Stimulated activated CD8-positive, alpha-beta memory T cell treated with anti-CD3 and anti-CD28 coated beads, Interleukin-12 subunit alpha, Interleukin-12 subunit beta, amount 100 ng/mL, for 24 hours (primary cell): ENCODE data around the gene CIZ1.

ENCODE experiments used
- DNase-seq: peaks from one replicate; pipeline ENCODE4 v3.0.0-alpha.2; 2020; ENCODE audit errors: extremely low read depth

CIZ1 gene

GRCh38 chr9:128214571-128215490 lies 23.5 kb upstream of the CIZ1 start:
- DNase-seq, result no peak

GRCh38 chr9:128213746-128214497 lies 22.6 kb upstream of the CIZ1 start:
- no peak for DNase-seq

GRCh38 chr9:128211981-128212281 lies 20.6 kb upstream of the CIZ1 start:
- no peak for DNase-seq

- DNase-seq, result no peak
Measured at GRCh38 chr9:128211186-128211980, 20.0 kb upstream of the CIZ1 start.

GRCh38 chr9:128208946-128209669 lies 17.7 kb upstream of the CIZ1 start:
- DNase-seq, result no peak

- DNase-seq, result no peak
Measured at GRCh38 chr9:128208386-128208785, 17.0 kb upstream of the CIZ1 start.

- no peak for DNase-seq
Measured at GRCh38 chr9:128206916-128207910, 15.8 kb upstream of the CIZ1 start.

- no peak for DNase-seq
Measured at GRCh38 chr9:128206484-128206883, 15.1 kb upstream of the CIZ1 start.

GRCh38 chr9:128205296-128205944 lies 14.0 kb upstream of the CIZ1 start:
- no peak for DNase-seq

GRCh38 chr9:128204858-128205257 lies 13.5 kb upstream of the CIZ1 start:
- DNase-seq, result no peak

GRCh38 chr9:128203707-128204551 lies 12.6 kb upstream of the CIZ1 start:
- DNase-seq, result no peak

GRCh38 chr9:128203024-128203706 lies 11.8 kb upstream of the CIZ1 start, which contains the start of gene DNM1:
DNM1 (plus strand) TSS chr9:128203379; CDS start chr9:128203471, 92 bp downstream.
- peak; percentile 22 for DNase-seq

GRCh38 chr9:128202648-128203023 lies 11.3 kb upstream of the CIZ1 start:
- no peak for DNase-seq

- DNase-seq, result no peak
Measured at GRCh38 chr9:128201441-128202369, 10.3 kb upstream of the CIZ1 start.

- DNase-seq, result no peak
Measured at GRCh38 chr9:128193469-128194096, 2.2 kb upstream of the CIZ1 start.

GRCh38 chr9:128192601-128193371 lies 1.4 kb upstream of the CIZ1 start:
- no peak for DNase-seq
